ENCODE results near the gene SUN5. TPM values are rescaled to one million over a fixed set of nuclear protein-coding genes. Genes with fewer than 3 reads are reported as not detected.

The SUN5 gene
- total and polyA plus RNA-seq, 8 donors = not detected

DNA sequence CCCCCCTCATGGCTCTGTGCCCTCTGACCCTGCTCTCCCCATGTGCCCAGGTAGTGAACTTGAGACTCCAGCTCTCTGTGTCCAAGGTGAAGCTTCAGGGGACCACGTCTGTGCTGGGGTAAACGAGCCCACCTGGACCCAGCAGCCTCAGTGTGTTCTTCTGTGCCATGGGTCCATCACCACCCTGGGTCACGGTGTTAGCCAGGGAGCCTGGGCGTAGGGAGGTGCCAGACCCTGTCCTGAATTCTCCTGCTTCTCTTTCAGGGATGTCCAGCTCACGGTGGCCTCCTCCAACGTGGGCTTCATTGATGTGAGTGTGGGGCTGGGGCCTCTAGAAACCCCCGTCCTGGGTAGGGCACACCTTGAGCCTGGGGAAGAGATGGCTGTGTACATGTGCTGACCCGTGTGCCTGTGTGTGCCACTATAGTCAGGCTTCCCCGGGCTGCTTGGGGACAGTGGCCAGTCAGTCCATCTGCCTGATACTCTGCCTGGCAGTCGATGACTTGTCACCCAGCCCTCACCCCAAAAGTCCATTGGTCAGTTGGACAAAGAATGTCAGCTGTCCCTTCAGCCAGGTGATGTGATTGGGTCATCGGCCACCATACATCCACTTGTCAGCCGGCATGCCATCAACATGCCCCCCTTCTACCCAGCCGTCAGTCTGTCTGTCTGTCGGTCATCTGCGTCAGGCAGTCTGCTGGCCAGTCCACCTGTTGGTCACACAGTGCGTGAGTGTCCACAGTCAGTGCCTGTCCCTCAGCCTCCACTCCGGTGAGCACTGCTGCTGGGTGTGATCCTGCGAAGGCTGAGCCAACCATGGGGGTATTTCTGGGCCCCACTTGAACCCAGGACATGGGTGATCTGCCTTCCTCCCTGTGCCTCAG lies 16.3 kb upstream of the SUN5 start:
- TF ChIP-seq, protein P1, sequence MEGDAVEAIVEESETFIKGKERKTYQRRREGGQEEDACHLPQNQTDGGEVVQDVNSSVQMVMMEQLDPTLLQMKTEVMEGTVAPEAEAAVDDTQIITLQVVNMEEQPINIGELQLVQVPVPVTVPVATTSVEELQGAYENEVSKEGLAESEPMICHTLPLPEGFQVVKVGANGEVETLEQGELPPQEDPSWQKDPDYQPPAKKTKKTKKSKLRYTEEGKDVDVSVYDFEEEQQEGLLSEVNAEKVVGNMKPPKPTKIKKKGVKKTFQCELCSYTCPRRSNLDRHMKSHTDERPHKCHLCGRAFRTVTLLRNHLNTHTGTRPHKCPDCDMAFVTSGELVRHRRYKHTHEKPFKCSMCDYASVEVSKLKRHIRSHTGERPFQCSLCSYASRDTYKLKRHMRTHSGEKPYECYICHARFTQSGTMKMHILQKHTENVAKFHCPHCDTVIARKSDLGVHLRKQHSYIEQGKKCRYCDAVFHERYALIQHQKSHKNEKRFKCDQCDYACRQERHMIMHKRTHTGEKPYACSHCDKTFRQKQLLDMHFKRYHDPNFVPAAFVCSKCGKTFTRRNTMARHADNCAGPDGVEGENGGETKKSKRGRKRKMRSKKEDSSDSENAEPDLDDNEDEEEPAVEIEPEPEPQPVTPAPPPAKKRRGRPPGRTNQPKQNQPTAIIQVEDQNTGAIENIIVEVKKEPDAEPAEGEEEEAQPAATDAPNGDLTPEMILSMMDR (IDR thresholded peaks at IDR 0.05) = no peak
- H3K27ac ChIP-seq = no peak overlapping the region
- H3K36me3 ChIP-seq = no peaks in the 10 kb centered on the region
- H3K27me3 ChIP-seq = peaks cover 0 to 12% of the 10 kb centered on the region in 2 donors
- H3K4me1 ChIP-seq = no peaks in the 10 kb centered on the region
- DNase-seq = no peak
- H3K9me3 ChIP-seq = no peaks in the 10 kb centered on the region
- ATAC-seq = no peak
- intact Hi-C loops (cut with DNase I) = no loop called here
- no peak overlapping the region for H3K4me3 ChIP-seq

DNA sequence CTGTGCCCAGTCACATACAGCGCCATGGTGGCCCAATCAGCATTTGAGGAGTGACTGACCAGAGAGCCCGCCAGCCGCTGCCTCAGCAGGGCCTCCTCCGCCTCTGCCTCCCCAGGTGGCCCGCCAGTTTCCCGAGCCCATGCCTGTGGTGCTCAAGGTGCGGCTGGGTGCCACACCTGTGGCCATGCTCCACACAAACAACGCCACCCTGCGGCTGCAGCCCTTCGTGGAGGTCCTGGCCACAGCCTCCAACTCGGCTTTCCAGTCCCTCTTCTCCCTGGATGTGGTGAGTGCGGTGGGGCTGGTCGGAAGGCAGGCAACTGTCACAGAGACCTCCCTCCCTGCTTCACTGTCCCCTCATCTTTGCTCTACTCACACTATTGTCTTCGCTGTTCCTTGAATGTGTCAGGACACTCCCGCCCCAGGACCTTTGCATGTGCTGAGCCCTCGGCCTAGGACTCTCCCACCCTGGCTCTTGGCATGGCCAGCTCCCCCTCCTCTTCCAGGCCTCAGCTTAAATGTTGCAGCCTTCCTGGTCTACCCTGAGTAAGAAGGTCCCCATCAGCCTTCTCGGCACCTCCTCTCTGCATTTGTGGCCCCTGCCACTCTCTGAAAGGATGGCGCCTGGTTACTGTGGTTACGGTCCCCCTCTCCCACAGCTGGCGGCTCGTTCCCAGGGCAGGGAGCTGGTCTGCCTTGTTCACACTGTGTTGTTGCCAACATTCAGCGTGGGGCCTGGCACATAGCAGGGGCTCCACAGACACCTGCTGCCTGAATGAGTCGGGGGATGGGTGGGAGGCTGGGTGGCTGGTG lies 15.4 kb upstream of the SUN5 start:
- TF ChIP-seq, protein P1 (IDR thresholded peaks at IDR 0.05) = no peak
- intact Hi-C loops (cut with DNase I) = no loop called here
- no peak for ATAC-seq
- H3K9me3 ChIP-seq = no peaks in the 10 kb centered on the region
- no peak overlapping the region for H3K4me3 ChIP-seq
- no peak for DNase-seq
- H3K27me3 ChIP-seq = peaks cover 0 to 18% of the 10 kb centered on the region in 2 donors
- no peaks in the 10 kb centered on the region for H3K36me3 ChIP-seq
- H3K27ac ChIP-seq = no peak overlapping the region
- H3K4me1 ChIP-seq = no peaks in the 10 kb centered on the region

DNA sequence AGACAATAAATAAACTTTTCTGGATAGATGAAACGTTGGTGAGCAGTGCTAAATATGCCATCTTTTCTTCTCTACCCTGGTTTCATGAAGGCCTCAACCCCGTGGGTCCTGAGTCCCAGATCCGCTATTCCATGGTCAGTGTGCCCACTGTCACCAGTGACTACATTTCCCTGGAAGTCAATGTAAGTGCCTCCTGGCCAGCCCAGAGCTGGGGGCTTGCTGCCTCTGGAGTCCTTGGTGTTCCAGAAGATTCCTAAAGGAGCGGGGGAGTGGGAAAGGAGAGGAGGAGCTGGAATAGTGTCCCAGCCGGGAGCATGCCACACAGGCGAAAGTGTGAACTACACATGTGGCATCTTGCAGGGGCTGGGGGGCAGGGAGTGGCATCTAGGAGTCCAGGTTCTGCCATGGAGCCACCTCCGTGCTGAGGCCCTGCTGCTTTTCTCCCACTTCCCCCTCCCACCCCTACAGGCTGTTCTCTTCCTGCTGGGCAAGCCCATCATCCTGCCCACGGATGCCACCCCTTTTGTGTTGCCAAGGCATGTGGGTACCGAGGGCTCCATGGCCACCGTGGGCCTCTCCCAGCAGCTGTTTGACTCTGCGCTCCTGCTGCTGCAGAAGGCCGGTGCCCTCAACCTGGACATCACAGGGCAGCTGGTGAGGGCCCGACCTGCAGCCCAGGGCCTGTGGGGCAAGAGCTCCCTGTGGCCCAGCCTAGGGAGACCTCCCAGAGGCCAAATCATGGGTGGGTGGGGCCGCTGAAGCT lies 14.1 kb upstream of the SUN5 start:
- Histone ChIP-seq H3K4me3 (no peak overlapping the region), H3K36me3 (no peaks in the 10 kb centered on the region), H3K27me3 (peaks cover 0 to 31% of the 10 kb centered on the region in 2 donors), H3K4me1 (no peaks in the 10 kb centered on the region), H3K27ac (no peak overlapping the region), H3K9me3 (no peaks in the 10 kb centered on the region)
- ATAC-seq (no peak), DNase-seq (no peak)
- intact Hi-C loops (cut with DNase I) = no loop called here
- TF ChIP-seq, protein P1 (IDR thresholded peaks at IDR 0.05) = no peak

DNA sequence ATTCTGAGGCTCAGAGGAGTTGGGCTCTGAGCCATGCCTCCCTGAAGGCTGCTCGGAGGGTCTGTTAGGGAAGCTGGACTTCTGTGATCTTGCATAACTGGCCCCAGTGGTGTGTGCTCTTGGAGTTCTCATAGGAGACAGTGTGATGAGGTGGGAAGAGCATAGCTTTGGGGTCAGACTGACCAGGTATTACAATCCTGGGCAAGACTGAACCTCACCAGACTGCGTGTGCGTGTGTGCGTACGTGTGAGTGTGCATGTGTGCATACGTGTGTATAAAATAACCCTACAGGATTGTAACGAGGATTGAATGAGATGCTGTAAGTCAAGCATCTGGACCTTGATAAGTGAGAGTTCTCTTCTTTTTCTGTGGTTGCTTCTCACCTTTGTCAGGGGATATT lies 13.3 kb upstream of the SUN5 start:
- H3K36me3 ChIP-seq = no peaks in the 10 kb centered on the region
- ATAC-seq = no peak
- no peaks in the 10 kb centered on the region for H3K9me3 ChIP-seq
- peaks cover 0 to 39% of the 10 kb centered on the region in 2 donors for H3K27me3 ChIP-seq
- TF ChIP-seq, protein P1 (IDR thresholded peaks at IDR 0.05) = no peak
- intact Hi-C loops (cut with DNase I) = no loop called here
- H3K4me3 ChIP-seq = no peak overlapping the region
- no peaks in the 10 kb centered on the region for H3K4me1 ChIP-seq
- no peak overlapping the region for H3K27ac ChIP-seq
- DNase-seq = no peak

All from left lung (tissue), 10 donors.